Islet precursor cell (in vitro differentiated cells): ENCODE measurements around the gene TIMP2.

Source experiments
- DNase-seq: peaks from one replicate; pipeline ENCODE4 v3.0.0-alpha.2; 2018

TIMP2 gene

DNA sequence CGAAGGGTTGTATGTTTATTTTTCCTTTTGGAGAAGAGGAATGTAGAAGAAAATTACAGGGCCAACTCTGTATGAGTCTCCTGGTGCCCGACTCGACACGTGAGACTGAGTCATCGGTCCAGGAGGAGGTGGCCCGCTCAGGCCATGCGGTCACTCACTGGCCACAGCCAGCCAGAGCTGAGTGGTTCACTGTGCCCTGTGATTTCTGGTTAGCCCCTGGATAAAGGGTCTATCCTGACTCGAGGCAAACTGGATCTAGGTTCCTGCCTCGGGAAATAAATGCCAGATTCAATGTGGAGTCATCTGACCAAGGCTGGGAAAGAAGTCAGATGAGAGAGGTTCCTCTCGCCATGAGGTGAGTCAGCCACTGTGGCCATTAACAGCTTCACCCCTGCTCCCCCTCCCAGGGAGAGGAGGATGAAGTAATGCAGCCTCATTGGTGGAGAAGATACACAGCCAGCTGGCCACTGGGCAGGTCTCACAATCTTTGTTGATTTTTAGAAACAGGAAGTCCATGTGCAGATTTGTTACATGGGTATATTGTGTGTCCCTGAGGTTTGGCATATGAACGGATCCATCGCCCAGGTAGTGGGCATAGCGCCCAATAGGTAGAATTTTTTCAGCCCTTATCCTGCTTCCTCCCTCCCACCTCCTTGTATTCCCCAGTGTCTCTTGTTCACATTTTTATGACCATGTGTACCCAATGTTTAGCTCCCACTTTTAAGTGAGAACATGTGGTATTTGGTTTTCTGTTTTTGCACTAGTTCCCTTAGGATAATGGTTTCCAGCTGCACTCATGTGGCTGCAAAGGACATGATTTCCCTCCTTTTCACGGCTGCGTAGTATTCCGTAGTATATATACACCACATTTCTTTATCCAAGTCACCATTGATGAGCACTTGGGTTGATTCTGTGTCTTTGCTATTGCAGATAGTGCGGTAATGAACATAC lies 62.8 kb downstream of the TIMP2 start:
- DNase-seq: peak; percentile 94

DNA sequence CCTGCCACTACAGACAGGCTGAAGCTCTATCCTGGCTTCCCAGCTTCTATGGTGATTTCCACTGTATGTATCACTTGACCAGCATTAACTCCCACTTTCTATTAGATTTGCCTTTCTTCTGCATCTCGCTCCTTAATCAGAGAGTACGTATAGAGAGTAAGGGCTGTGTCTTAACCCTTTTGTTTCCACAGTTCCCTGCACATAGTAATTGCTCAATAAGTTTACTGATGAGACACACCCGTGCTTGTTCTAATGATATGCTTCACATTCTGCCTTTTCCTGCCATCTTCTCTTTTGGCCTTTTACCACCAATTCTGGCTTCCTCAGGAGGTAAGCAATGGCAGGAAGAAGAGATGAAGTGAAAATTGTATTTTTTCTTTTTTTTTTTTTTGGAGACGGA lies 64.0 kb downstream of the TIMP2 start:
- DNase-seq: no peak

DNA sequence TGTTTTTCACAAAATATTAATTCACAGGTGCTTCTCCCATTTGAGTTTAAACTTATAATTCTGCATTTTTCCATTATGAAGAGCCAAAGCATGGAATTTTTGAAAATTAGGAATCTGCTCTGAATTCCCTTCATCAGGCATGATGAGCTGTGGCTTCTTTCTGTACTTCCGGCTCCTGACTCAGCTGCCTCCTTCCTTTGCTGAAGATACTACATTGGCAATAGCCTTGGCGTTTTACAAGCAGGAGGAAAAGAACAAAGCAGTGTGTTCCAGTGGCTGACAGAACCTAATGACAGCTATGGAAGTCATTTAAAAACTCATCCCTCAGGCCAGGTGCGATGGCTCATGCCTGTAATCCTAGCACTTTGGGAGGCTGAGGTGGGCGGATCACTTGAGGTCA lies 66.1 kb downstream of the TIMP2 start:
- no peak for DNase-seq

DNA sequence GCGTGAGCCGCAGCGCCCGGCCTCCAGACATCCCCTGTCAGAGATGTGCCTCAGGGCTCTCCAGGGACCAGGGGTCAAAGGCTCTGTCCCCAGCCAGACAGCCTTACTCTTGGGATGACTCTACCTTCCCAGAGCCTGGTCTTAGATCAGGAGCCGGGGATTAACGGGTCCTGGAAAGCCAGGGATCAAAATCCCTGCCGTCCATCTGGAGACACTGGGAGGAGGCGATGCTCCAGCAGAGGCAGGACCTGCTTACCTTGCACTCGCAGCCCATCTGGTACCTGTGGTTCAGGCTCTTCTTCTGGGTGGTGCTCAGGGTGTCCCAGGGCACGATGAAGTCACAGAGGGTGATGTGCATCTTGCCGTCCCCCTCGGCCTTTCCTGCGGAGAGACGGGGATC lies 67.9 kb downstream of the TIMP2 start:
- DNase-seq: no peak

DNA sequence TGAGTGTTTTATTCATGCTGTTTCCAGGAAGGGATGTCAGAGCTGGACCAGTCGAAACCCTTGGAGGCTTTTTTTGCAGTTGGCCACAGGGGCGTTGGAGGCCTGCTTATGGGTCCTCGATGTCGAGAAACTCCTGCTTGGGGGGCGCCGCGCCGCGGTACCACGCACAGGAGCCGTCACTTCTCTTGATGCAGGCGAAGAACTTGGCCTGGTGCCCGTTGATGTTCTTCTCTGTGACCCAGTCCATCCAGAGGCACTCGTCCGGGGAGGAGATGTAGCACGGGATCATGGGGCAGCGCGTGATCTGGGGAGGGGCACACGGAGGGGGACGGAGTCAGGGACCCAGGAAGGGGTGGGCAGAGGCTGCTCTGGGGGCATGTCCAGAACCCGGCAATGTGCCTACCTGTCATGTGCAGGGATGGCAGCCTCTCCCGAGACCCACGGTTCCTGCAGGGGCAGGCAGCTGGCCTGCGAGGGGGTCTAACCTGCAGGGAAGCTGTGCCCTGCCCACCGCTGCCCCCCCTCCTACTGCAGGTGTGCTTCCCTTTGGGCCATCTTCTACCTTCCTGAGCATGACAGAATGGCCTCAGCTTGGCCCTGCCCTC lies 69.5 kb downstream of the TIMP2 start:
- DNase-seq: no peak

DNA sequence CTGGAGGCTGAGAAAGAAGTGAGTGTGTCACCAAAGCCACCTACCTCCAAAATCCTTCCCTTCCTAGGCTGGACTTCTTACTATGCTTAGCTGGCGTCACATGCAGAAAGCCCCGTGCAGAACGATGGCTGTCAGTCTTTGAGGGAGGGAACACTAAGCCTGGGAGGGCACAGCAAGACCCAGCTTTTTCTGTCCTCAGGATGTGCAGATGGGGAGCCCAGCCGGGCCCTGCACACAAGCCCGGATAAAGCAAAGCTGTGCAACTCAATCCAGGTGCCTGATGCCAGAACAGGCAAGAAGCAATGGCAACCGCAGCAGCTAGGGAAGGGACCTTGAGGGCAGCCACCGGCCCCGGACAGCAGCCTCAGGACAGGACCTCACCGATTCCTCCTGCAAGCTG lies 70.7 kb downstream of the TIMP2 start:
- no peak for DNase-seq

DNA sequence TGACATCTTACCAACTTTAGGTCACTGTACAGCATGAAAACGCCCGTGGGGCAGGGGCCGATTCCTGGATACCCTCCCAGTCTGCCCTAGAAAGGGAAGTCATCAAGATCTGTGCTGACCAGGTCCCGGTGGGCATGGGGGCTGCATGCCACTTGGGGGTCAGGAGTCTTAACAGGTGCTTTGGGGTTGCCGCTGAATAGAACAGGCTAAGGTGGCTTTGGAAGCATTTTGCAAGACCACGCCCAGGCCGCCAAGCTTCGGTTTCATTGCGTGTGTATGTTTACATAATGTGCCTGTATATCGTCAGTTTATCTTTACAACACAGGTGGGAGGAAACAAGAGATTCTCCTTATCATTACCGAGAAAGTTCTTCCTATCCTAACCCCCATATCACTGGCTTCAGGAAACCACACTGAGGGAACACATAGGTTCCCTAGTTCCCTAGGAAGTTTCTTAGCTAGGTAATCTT lies 71.2 kb downstream of the TIMP2 start:
- DNase-seq: no peak

DNA sequence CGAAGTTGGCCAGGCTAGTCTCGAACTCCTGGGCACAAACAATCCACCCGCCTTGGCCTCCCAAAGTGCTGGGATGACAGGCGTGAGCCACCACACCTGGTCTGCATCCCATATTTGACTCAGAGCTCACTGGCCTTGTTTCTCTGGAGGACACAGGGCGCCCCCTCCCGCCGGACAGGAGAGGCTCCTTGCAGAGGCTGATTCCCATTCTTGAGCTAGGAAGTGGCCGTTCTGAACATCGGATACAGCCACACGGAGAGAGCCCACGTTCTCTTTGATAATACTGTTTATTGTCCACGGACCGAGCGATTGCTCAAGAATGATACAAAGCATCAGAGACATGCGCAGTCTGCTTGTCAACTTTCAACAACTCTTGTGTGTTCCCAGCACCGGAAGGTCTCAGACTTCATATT lies 72.5 kb downstream of the TIMP2 start:
- no peak for DNase-seq

DNA sequence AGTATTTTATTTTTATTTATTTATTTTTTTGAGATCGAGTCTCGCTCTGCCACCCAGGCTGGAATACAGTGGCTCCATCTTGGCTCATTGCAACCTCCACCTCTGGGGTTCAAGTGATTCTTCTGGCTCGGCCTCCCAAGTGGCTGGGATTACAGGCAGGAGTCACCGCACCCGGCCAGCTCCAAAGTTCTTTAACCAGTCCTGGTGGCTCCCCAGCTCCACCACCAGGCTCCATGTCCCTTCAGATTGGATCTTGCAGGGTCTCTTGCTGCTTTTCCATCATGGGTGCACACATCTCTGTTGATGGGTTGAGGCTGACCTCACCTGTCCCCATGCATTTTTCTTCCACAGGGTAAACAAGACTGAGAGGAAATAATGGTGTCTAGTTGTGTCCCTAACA lies 76.2 kb downstream of the TIMP2 start:
- no peak for DNase-seq

DNA sequence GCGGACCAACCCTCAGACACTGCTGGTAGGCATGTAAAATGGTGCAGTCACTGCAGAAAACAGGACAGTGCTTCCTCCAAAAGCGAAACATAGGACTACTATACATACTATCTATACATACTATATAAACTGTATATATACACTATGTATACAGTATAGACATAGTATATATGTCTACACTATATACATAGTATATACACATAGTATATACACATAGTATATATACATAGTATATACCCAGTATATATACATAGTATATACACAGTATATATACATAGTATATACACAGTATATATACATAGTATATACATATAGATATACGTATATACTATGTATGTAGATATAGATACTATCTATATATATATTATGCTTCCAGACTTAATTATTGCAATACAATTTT lies 78.1 kb downstream of the TIMP2 start:
- no peak for DNase-seq

DNA sequence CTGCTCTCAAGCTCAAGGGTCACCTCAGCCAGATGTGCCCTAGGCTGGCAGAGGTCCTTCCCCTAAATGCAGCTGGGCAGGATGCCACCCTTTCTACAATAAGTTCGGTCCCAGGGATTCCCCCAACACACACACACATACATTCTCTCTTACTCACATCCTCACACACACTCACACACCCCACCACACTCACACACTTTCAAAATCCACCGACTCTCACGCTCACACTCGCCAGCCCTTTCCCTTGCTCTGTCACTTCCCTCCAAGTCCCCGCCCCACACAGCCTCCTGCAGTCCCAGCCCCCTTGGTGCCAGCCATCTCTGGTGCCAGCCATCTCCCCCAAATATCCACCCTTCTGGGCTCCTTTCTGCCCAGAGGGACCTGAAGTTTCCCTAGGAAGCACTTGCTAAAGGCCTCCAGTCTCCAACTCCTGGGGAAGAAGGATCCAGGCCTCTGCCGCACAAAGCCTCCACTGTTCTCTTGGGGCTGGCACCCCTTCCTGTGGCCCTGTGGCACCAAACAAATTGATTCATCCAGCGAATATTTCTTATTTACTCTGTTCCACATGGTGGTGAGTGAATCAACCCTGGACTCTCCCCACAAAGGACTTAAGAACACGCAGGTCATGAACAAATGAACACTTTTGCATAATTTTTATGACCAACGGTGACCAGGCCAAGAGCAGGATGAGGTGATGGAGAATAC lies 80.7 kb downstream of the TIMP2 start:
- DNase-seq: no peak

DNA sequence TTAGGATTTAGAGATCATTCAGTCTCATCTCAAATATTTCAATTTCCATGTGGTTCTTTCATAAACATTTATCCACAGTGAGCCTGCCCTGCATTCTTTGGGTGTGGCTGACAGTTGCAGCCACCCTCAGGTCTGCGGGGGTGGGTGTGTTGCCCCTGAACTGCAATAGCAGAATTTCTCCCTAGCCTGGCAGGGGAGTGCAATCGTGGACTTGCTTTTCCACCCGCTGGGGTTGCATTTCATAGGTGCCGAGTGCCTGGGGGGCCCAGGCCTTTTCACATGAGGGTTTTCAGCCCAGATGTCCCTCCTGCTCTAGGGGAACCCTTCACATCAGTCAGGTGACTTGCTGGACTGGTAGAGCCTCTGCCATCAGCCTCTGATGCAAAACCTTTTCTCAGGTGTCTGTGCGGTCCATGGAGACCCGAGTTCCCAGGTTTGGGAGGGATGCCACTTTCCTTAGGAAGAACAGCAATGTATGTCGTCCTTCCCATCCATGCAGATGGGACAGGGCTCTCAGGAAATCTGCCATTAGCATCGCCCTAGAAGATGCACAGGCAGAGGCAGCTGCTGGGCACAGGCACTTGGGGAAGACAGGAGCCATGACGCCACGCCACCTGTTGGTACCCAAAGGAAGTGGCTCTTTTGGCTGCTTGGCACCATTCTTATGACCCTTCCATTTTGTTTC lies 82.2 kb downstream of the TIMP2 start:
- peak; percentile 75 for DNase-seq

DNA sequence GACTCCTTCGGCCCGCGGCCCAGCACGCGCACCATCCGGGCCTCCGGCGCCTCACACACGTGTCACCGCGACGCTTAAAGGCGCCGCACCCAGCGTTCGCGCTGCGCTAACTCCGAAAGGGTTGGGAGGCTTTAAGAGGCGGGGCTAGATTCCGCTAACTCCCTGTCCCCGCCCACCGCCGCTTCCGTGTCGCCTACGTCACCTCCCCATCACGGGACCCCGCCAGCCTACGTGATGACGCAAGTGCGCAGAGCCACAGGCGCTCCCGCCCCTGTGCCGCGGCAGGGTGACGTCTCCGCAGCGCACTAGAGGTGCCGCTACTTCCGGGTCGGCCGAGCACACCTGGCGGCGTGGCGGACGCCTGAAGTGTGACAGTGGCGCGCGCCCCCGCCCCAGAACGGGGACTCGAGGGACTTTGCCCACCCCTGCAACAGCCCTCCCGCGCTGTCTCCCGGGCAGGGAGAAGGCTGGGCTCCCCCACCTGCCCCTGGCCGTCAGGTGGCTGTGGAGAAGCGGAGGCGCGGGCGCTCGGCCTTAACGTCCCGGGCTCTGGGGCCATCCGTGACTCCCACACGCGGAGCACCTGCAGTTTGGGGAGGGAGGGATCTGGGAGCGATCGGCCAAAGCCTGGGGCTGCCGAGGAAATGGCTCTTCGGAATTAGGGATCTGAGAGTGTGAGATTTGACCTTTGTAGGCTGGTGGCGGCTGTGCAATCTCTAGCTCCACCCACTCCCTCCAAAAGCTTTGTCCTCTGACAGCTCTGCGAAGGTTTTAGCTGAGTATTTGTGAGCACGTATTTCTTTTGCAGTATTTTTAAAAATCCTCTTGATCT lies 84.2 kb downstream of the TIMP2 start, which contains the start of gene USP36:
USP36 (minus strand) TSS at position 35 of the 832 bp plus-strand sequence. CDS start 4,451 bp downstream, outside the sequence.
- peak; percentile 100 for DNase-seq

DNA sequence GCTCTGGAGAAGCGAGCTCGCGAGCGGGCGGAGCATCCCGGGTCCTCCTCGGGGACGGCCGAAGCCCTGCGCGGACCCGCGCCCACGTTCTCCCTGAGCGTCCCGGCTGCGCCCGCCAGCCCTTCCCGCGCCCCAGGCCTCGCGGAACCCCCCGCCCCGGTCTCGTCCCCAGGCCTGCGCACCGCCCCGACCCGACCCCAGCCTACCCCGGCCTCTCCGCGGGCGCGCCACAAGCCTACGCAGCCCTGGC lies 84.7 kb downstream of the TIMP2 start:
- DNase-seq: no peak

DNA sequence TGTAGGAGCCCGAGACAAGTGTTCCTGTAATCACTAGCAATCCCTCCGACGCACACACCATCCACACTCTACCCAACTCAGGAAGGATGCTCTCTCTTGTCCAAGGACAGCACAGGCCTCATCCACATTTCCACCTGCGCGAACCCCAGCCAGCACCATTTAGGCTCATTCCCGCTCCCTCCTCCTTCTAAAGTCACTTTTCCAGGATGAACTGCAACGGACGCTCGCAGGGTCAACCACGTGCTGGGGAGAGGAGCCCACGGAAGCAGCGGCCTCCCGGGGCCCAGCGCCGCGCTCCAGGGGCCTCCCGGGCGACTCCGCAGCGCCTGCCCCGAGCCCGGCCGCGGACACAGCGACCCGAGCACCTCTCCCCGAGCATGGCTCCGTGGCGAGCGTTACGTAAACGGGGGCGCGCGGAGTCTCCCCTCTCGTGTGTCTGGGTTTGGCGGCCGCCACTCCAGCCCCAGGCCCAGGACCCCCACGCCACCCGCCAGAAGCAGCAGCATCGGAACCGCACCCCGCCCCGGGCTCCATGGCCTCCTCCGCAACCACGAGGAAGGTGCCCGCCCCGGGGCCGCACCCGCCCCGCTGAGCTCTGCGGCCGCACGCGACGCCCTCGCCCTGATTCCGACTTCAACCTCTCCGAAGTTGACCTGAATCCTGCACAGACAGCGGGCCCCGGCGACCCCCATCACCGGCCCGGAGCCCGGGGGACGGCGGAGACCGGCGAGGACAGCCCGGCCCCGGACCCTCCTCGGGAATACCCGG lies 85.2 kb downstream of the TIMP2 start:
- no peak for DNase-seq

DNA sequence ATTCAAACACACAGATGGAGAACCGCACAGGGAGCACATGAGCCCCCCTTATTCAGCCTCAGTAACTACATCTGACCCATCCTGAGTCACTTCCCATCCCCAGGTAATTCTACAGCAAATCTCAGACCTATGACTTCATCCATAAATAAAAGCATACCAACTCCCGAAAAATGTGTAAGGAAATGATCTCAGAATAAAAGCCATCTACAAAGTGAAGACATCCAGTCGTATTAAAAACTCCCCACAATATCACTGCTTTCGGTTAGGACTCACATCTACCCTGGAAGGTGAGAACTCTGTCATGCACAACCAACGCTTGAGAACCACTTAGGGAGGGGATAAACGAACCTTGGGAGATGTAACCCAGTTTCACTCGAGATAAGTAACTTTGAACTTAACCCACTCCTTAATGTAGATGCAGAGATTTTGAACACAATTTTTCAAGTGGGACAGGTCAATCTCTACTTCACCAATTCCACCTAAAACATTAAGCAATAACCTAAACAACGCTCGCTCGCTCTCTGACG lies 85.9 kb downstream of the TIMP2 start:
- DNase-seq: no peak

DNA sequence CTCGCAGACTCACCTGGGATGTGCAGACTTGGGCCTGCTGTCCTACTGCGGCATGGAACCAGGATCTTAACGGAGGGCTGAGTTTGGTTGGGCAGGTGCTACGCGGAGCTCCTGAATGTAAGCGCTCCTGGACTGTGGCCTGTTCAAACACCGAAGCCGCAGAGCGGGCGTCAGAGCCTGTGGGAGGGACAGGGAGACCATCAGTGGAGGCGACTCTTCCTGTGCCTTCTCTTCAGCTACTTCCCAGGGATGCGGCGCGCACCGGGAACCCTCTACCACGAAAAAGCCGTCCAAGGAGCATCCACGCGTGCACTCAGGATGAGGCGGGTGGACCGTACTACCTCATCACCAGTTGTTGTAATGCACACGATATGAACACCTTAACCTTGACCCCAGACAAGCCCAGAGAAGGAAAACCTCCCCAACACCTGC lies 86.6 kb downstream of the TIMP2 start:
- no peak for DNase-seq

DNA sequence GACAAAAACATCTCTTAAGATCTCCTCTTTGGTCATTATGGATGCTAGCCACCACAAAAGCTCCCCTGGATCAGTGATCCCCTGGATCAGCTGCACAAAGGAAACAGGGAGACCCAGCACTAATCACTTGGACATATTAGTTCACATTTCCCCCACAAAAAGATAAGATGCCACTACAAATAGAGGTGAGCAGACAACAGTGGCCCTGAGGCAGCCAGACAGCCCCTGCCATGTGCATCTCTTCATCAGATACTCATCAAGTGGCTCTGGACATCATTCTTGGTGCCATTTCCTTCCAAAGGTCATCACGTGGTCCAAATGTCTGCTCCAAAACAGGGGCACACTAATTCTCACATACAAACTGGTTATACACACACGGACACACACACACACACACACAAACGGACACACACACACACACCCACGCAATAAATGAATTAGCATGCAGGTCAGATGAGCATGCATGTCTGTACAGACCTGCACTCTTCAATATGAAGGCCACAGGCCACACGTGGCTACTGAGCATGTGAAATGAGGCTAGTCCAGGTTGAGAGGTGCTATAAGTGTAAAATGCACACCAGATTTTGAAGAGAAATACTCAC lies 88.7 kb downstream of the TIMP2 start:
- DNase-seq: no peak

DNA sequence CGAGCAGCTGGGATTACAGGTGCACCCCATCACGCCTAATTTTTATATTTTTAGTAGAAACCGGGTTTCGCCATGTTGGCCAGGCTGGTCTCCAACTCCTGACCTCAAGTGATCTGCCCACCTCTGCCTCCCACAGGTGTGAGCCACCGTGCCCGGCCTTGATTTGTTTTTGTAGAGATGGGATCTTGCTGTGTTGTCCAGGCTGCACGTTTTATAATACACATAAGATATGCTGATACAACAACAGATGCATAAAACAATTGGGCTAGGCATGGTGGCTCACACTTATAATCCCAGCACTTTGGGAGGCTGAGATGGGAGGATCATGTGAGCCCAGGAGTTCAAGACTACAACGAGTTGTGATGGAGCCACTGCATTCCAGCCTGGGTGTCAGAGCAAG lies 90.6 kb downstream of the TIMP2 start:
- DNase-seq: no peak

DNA sequence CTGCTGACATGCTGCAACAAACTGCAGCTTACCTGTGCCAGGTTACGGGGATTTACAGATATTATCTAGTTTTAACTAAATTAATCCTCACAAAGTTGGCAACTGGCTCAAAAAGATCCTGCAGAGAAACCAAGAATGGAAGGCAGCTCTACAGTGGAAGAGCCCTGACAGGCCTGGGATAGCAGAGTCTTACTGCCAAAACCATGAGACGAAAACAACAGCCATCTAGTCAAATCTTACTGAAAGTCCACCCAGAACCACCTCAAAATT lies 92.7 kb downstream of the TIMP2 start:
- no peak for DNase-seq
